Loucy (cell line): ENCODE measurements around the gene LYRM4.
A peak's percentile ranks its signal among the peaks of the same experiment; 100 is the strongest.

Source experiments
- EZH2phosphoT487 ChIP-seq: fragments of 200-600 bp; IDR thresholded peaks from 2 replicates; pipeline ENCODE4 v1.6.1; 2018; ENCODE audit warnings: antibody characterized with exemption, mild to moderate bottlenecking, moderate library complexity, borderline replicate concordance
- TF ChIP-seq, protein P1 (sequence below): fragments of 200-600 bp; sonication (generic); conservative IDR thresholded peaks from 2 replicates; pipeline ENCODE4 v1.5.1; 2014; ENCODE audit warnings: mild to moderate bottlenecking, antibody characterized with exemption, low read length

DNA sequence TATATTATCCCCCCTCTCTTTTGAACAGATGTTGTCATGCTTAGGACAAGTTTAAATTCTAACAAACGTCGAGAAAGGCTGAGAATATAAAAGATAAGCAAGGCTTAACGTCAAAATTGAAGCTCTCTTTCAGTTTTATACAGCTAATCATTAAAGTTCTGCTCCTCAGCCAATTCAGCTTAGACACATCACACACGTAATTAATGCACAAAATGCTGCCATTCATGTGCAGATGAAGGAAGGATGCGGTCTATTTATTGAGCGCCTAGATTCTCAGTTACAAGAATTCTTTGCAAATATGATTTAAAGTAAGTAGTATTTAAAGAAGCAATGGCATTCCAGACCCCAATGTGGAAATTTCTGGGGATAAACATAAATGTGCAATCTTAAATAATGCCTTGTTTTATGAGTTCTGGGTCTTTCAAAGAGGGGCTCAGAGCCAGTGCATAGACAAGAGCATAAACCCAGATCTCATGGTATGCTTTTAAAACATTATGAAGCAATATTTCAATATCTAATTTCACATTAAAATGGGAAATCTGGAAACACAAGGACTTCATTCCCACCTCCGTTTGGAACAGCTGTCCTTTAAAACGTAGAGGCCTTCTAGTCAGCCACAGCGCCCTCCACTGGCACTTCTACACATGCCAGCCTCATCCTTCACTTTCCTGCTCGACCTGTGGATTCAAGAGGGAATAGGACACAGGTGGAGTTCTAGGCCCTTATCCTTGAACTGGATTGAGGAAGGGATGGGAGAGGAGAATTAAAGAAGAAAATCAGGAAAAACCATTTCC is 85.8 kb downstream of the LYRM4 start:
- TF ChIP-seq, protein P1, sequence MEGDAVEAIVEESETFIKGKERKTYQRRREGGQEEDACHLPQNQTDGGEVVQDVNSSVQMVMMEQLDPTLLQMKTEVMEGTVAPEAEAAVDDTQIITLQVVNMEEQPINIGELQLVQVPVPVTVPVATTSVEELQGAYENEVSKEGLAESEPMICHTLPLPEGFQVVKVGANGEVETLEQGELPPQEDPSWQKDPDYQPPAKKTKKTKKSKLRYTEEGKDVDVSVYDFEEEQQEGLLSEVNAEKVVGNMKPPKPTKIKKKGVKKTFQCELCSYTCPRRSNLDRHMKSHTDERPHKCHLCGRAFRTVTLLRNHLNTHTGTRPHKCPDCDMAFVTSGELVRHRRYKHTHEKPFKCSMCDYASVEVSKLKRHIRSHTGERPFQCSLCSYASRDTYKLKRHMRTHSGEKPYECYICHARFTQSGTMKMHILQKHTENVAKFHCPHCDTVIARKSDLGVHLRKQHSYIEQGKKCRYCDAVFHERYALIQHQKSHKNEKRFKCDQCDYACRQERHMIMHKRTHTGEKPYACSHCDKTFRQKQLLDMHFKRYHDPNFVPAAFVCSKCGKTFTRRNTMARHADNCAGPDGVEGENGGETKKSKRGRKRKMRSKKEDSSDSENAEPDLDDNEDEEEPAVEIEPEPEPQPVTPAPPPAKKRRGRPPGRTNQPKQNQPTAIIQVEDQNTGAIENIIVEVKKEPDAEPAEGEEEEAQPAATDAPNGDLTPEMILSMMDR, result peak; percentile 83
- no peak for TF ChIP-seq EZH2phosphoT487
